NT2/D1 (cell line): Measurements from ENCODE around the gene IVNS1ABP.

Source experiments
- DNase-seq: peaks from one replicate; pipeline ENCODE4 v3.0.0-alpha.2; 2011; ENCODE audit warnings: low read depth, low spot score
- H3K27me3 ChIP-seq: 2 replicates; pipeline ENCODE4 v1.6.0; 2011; ENCODE audit warnings: mild to moderate bottlenecking; ENCODE audit not compliant: insufficient read length, insufficient read depth
- H3K36me3 ChIP-seq: 2 replicates; pipeline ENCODE4 v1.6.1; 2011; ENCODE audit warnings: mild to moderate bottlenecking, low read length, mixed read lengths; ENCODE audit not compliant: insufficient read depth, insufficient read length
- H3K4me1 ChIP-seq: 2 replicates; pipeline ENCODE4 v1.5.1; 2011; ENCODE audit not compliant: insufficient read depth, insufficient read length
- H3K4me3 ChIP-seq: 2 replicates; pipeline ENCODE4 v1.5.1; 2011; ENCODE audit warnings: low read depth; ENCODE audit not compliant: insufficient read length
- H3K9ac ChIP-seq: 2 replicates; pipeline ENCODE4 v1.6.0; 2011; ENCODE audit warnings: low read depth; ENCODE audit not compliant: insufficient read length
- H3K9me3 ChIP-seq: 2 replicates; pipeline ENCODE4 v1.5.1; 2011; ENCODE audit warnings: mild to moderate bottlenecking, low read length; ENCODE audit not compliant: insufficient read depth
- SUZ12 ChIP-seq: IDR thresholded peaks from 2 replicates; pipeline ENCODE4 v1.6.1; 2011; ENCODE audit not compliant: insufficient read length, insufficient read depth; ENCODE audit errors: extremely low read depth
- YY1 ChIP-seq: IDR thresholded peaks from 2 replicates; pipeline ENCODE4 v1.6.1; 2011; ENCODE audit not compliant: insufficient read length, insufficient read depth
- ZNF274 ChIP-seq: IDR thresholded peaks from 2 replicates; pipeline ENCODE4 v1.6.1; 2011; ENCODE audit warnings: mild to moderate bottlenecking, low read depth, low read length

The IVNS1ABP gene

GRCh38 chr1:185353124-185353523 lies 36.1 kb upstream of the IVNS1ABP start:
- H3K36me3 ChIP-seq, result no peaks in the 10 kb centered on the region
- no peaks in the 10 kb centered on the region for H3K9me3 ChIP-seq
- H3K4me1 ChIP-seq, result no peaks in the 10 kb centered on the region
- no peaks in the 10 kb centered on the region for H3K27me3 ChIP-seq
- TF ChIP-seq YY1 (no peak), ZNF274 (no peak), SUZ12 (no peak)
- H3K4me3 ChIP-seq, result no peak overlapping the region
- no peak for DNase-seq
- no peak overlapping the region for H3K9ac ChIP-seq

GRCh38 chr1:185351734-185352466 lies 34.9 kb upstream of the IVNS1ABP start:
- Histone ChIP-seq H3K36me3 (no peaks in the 10 kb centered on the region), H3K27me3 (no peaks in the 10 kb centered on the region), H3K4me1 (no peaks in the 10 kb centered on the region), H3K9ac (no peak overlapping the region), H3K9me3 (no peaks in the 10 kb centered on the region), H3K4me3 (no peak overlapping the region)
- no peak for DNase-seq
- TF ChIP-seq YY1 (no peak), ZNF274 (no peak), SUZ12 (no peak)

GRCh38 chr1:185350027-185350442 lies 33.0 kb upstream of the IVNS1ABP start:
- H3K9me3 ChIP-seq, result no peaks in the 10 kb centered on the region
- H3K4me1 ChIP-seq, result no peaks in the 10 kb centered on the region
- no peaks in the 10 kb centered on the region for H3K27me3 ChIP-seq
- no peak overlapping the region for H3K4me3 ChIP-seq
- DNase-seq, result no peak
- H3K9ac ChIP-seq, result no peak overlapping the region
- H3K36me3 ChIP-seq, result no peaks in the 10 kb centered on the region
- no peak for TF ChIP-seq YY1
- TF ChIP-seq SUZ12, result no peak
- no peak for TF ChIP-seq ZNF274

GRCh38 chr1:185349556-185349955 lies 32.5 kb upstream of the IVNS1ABP start:
- DNase-seq, result no peak
- H3K4me3 ChIP-seq, result no peak overlapping the region
- H3K36me3 ChIP-seq, result no peaks in the 10 kb centered on the region
- H3K27me3 ChIP-seq, result no peaks in the 10 kb centered on the region
- H3K9me3 ChIP-seq, result no peaks in the 10 kb centered on the region
- TF ChIP-seq YY1, result no peak
- no peak for TF ChIP-seq SUZ12
- TF ChIP-seq ZNF274, result no peak
- H3K9ac ChIP-seq, result no peak overlapping the region
- no peaks in the 10 kb centered on the region for H3K4me1 ChIP-seq

GRCh38 chr1:185348985-185349384 lies 31.9 kb upstream of the IVNS1ABP start:
- Histone ChIP-seq H3K4me1 (no peaks in the 10 kb centered on the region), H3K9ac (no peak overlapping the region), H3K4me3 (no peak overlapping the region), H3K27me3 (no peaks in the 10 kb centered on the region), H3K36me3 (no peaks in the 10 kb centered on the region), H3K9me3 (no peaks in the 10 kb centered on the region)
- no peak for DNase-seq
- no peak for TF ChIP-seq YY1
- no peak for TF ChIP-seq SUZ12
- no peak for TF ChIP-seq ZNF274

GRCh38 chr1:185348296-185348695 lies 31.3 kb upstream of the IVNS1ABP start:
- Histone ChIP-seq H3K4me1 (no peaks in the 10 kb centered on the region), H3K9ac (no peak overlapping the region), H3K36me3 (no peaks in the 10 kb centered on the region), H3K9me3 (no peaks in the 10 kb centered on the region), H3K4me3 (no peak overlapping the region), H3K27me3 (no peaks in the 10 kb centered on the region)
- no peak for DNase-seq
- TF ChIP-seq SUZ12 (no peak), ZNF274 (no peak), YY1 (no peak)

- H3K36me3 ChIP-seq, result no peaks in the 10 kb centered on the region
- TF ChIP-seq SUZ12, result no peak
- no peak for TF ChIP-seq ZNF274
- no peak for TF ChIP-seq YY1
- no peaks in the 10 kb centered on the region for H3K9me3 ChIP-seq
- no peaks in the 10 kb centered on the region for H3K27me3 ChIP-seq
- H3K4me1 ChIP-seq, result no peaks in the 10 kb centered on the region
- no peak overlapping the region for H3K4me3 ChIP-seq
- no peak overlapping the region for H3K9ac ChIP-seq
- no peak for DNase-seq
Observed at GRCh38 chr1:185345913-185346720, 29.1 kb upstream of the IVNS1ABP start.
